Activated CD4-positive, alpha-beta T cell treated with anti-CD3 and anti-CD28 coated beads, Interleukin-2, amount 50 U/mL, for 16 hours (primary cell): Measurements from ENCODE around the gene ZNF669.

Experiments used
- DNase-seq: peaks from one replicate; pipeline ENCODE4 v3.0.0-alpha.2; 2020

ZNF669 gene

GRCh38 chr1:247110627-247111258, 6.6 kb upstream of the ZNF669 start:
- DNase-seq = peak; percentile 50

DNA sequence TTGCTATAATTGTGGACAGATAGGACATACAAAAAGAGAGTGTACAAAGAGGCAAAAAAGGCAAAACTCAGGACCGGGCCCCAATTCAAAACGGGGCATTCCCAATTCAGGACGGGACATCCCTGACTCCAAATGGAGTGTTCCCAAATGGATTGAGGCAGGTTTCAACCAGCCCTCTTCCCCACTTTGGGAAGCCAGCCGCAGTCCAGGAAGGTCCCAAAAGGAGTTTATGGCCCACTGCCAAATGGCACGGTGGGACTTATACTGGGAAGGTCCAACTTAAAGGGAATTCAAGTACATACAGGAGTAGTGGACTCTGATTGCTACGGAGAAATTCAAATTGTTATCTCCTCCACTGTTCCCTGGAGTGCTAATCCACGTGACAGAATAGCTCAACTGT, 3.5 kb upstream of the ZNF669 start:
- DNase-seq = no peak

DNA sequence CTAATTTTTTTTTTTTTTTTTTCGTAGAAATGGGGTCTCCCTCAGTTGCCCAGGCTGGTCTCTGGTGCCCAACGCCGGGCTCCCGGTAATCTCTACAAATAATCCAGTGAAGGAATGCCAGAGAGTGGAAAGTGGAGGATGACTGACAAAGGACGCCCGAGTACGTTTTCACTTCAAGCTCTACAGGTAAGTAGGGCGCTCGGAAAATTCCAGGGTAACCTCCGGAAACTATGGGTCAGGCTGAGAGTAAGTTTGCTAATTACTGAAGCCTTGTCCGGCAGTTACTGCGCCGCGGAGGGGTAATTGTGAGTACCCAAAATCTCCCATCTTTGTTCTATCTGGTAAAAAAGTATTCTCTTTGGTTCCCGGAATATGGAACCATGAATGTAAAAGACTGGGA, 1.8 kb upstream of the ZNF669 start:
- no peak for DNase-seq

- DNase-seq = no peak
Measured at GRCh38 chr1:247104965-247105364, 809 bp upstream of the ZNF669 start.

GRCh38 chr1:247102381-247102780, 1.8 kb downstream of the ZNF669 start:
- DNase-seq = no peak

DNA sequence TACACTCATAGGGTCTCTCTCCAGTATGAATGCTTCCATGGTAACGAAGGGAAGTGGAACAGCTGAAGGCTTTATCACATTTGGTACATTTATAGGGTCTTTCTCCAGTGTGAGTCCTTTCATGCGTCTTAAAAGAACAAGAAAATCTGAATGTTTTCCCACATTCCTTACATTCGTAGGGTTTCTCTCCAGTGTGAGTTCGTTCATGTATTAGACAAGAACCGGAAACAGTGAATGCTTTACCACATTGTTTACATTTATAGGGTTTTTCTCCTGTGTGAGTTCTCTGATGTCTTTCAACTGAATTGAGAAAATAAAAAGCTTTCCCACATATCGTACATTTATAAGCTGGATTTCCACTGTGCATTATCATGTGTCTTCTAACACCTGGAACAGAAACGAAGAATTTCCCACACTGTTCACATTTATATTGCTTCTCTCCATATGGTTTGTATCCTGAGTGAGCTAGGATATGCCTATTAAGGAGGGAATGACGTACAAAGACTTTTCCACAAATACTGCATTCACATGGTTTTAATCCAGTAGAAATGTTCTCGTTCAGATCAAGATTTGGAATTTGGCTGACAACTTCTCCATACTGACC, 3.4 kb downstream of the ZNF669 start:
- no peak for DNase-seq

- no peak for DNase-seq
Measured at GRCh38 chr1:247096958-247097357, 7.2 kb downstream of the ZNF669 start.

DNA sequence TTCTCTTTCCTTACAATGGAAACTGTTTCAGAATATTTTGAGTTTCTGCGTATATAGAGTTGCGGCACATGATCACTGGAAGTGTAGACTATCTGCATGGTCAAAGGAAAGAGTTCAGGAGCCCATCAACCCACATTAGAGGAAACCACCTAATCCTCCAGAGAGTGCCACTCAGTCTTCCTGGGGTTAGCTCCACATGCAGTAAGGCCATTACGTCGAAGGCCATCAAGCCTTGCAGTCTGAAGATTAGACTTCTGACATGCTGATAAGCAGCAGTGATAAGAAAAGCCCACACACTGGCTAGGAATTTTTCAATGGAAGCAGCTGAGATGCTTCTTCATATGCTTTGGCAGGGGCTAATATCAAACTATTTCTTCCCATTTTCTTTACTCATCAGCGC, 7.6 kb downstream of the ZNF669 start:
- DNase-seq = no peak

GRCh38 chr1:247096112-247096511, 8.0 kb downstream of the ZNF669 start:
- no peak for DNase-seq

DNA sequence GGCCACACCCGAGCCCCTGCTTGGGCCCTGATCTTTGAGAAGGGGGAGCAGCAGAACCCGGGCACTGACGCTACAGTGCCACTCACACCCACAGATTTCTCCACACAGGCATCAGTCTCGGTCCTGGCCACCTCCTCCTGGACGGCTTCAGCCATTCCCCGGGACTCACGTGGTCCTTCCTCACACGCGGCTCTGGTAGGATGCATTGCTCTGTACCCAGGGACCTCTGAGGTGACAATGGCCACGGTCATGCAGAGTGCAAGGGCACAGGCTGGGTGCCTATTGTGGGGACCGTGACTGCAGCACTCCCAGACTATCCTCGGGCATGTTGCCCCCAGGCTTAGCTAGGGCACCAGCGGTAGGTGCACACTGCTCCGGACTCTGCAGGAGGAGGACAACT, 13.7 kb downstream of the ZNF669 start:
- DNase-seq = no peak

DNA sequence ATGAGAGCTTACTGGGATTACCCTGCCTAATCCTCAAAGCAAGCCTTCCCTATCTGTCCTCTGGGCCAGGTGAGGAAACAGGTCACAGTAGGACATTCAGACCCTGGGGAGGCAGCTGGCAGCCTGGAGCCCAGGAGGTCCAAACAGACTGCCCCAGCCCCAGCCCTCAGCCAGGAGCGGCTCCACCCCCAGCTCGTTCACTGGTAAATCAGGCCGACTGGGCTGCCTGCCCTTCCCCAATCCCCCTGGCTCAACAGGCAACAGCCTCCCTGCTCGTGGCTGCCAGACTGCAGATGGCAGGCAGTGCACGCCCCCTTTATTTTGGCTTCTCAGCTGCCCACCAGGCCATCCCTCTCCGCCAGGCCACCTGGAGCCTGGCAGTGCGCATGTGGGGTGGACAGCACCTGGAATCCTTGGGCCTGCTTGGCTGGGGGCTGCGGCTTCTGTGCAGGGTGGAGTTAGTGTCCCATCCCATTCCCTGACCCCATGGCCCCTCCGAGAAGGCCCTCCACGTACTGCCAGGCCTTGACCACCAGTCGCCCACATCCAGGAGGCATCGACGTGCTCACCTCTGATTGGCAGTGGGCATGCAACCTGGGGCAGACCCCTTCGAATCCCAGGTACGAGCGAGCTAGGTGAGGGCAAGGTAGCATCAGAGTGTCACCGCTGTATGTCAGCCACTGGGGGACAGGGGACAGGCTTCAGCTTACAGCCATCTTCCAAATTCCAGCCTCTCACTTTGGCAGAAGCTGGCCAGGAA, 14.4 kb downstream of the ZNF669 start:
- no peak for DNase-seq

GRCh38 chr1:247088967-247089366, 15.2 kb downstream of the ZNF669 start:
- DNase-seq = no peak

GRCh38 chr1:247087256-247087655, 16.9 kb downstream of the ZNF669 start:
- DNase-seq = no peak

GRCh38 chr1:247085310-247085709, 18.8 kb downstream of the ZNF669 start:
- DNase-seq = no peak

DNA sequence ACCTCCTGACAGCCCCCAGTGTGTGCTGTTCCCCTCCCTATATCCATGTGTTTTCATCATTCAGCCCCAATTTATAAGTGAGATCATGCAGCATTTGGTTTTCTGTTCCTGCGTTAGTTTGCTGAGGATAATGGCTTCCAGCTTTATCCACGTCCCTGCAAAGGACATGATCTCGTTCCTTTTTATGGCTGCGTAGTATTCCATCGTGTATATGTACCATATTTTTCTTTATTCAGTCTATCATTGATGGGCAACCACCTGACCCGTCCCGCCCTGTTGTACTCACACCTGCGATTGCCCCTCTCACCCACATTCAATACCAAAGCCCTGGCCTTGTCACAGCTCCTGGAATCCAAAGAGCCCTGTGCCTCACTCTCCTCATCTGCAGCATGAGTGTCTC, 19.4 kb downstream of the ZNF669 start:
- no peak for DNase-seq

DNA sequence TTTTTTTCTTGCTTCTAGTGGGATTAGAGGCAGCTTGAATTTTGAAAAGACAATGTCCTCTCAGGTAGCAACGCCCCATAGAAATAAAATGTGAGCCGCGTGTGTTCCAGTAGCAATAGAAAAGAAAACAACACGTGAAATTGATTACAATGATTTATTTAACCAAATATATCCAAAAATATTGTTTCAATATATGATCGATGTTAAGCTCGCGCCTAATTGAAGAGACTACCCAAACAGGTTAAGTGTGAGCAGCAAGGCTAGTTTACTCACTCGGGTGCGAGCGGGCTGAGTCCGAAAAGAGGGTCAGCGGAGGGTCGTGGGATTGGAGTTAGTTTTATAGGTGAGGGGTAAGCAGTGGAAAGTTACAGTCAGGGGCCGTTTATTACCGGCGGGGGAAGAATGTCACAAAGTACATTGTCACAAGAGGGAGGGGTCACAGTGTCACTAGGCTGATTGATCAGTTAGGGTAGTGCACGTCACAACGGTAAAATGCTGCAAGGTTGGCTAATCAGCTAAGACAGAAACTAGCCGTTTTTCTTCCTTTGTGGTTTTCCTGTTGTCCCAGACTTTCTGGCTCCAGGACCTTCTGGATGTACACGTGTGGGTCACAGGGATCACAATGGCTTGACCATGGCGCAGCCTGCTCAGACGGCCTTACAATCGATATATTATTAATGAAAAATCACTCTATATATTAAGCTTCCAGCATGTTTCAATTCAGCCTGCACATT, 24.8 kb downstream of the ZNF669 start:
- DNase-seq = no peak

DNA sequence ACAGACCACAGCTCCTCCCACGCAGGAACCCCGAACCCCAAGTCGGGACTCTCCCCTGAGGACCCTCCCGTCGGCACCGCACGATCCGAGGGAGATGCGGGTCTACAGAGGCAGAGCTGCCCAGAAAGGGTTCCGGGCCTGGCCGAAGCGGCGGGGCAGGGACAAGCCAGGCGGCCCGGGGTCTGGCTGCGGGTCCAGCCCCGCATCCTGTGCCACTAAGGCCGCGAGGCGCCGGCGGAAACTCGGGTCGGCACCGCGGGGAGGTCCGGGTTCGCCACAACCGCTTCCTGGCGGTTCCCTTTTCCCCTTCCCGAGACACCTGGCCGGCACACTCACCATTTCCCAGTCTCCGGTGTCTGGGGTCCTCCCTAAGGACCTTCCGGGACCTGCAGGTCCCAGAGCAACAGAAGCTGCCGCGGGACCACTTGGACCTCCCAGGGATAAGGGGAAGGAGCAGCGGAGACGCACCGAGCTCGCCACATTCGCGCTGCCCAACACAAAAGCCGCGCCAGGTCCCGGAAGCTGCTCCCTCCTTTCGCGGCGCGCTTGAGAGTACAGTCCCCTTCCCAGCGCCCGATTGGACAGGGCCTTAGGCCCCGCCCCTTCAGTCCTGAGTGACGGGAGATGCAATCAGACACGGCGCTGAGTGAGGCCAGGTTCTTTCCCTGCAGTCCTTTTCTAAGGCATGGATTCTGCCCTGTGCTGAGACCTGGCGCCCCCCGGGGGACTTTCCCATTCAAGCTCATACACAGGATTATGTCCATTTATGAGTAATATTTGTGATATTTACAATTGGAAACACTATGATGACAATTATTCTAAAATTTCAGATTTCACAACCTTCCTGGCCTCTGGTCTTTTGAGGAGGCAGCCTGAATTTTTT, 25.7 kb downstream of the ZNF669 start, which contains the start of gene ZNF670:
TSS of gene ZNF670 (minus strand) at position 554 of the 883 bp plus-strand sequence. CDS start at position 339, 215 bp downstream.
- peak; percentile 93 for DNase-seq

- DNase-seq = peak; percentile 2
Measured at GRCh38 chr1:247077876-247078257, 26.3 kb downstream of the ZNF669 start.

DNA sequence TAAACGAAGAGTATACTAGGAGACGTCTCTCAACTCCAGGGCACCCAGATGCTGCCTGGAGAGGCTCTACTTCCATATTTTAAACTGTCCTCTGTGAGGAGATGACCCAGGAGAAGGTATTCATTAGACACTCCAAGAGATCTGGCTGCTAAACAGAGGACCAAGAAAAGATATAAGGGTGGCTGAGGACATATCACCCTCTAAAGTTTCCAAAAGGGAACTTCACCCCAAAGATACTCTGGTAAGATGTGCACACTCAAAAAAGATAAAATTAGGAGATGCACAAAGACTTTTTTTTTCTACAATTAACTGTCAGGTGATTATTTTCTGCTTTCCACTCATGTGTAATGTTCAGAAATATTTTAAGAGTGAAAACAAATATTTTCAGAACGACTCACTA, 26.9 kb downstream of the ZNF669 start:
- DNase-seq = no peak

- no peak for DNase-seq
Measured at GRCh38 chr1:247070645-247071044, 33.5 kb downstream of the ZNF669 start.

DNA sequence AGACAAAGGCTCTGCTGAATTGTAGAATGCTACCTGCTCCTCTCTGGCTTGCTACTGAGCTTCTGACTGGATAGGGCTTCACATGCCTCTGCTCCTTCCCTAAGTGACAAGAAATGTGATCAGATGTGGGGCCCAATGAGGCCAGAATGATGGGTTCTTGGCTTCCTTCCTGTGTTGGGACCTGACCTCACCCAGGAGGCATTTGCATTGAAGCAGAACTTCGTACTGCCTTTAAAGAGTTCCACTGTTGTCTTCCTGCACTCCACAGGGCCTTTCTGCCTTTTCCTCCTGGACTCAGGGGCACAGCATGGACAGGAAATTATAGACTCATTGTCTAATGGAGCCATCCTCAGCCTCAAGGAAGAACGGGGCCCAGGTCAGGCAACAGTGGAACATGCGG, 39.9 kb downstream of the ZNF669 start:
- no peak for DNase-seq

GRCh38 chr1:247060771-247061170, 43.4 kb downstream of the ZNF669 start:
- no peak for DNase-seq

- DNase-seq = no peak
Measured at GRCh38 chr1:247056071-247056470, 48.1 kb downstream of the ZNF669 start.
